ENCODE data around the gene XRN2.

Gene XRN2

DNA sequence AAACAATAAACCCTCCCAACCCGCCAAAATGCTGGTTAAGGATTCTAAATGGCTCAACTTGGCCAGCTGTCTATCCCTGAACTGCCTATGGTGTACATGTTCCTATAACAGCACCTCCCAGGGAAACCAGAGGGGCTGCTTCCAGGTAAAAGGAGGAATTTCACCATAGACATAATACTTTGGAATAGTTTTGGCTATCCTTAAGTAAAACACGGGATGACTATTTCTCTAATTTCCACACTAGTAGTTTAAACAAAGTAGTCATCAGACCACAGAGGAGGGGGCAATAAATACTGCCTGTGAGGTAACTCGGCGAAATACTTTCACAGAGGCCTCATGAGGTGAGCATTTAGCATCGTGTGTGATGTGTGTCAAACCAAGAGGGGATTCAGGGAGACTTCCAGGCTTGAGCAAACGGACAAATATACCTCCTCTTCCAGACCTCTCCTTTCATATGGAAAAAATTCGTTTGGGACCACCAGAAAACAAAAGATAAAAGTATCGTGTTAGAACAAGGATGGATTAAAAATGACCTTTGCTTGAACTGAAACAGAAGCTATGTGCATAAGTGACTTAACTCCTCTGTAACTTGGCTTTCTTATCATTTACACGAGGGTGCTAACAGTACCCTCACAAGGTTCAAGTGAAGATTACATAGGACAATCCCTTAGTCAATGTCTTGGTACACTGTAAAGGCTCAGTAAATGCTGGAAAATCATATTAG, 1.0 kb upstream of the XRN2 start:
- DNase-seq (ENCODE audit: low read depth in 2 of 2): no peak

DNA sequence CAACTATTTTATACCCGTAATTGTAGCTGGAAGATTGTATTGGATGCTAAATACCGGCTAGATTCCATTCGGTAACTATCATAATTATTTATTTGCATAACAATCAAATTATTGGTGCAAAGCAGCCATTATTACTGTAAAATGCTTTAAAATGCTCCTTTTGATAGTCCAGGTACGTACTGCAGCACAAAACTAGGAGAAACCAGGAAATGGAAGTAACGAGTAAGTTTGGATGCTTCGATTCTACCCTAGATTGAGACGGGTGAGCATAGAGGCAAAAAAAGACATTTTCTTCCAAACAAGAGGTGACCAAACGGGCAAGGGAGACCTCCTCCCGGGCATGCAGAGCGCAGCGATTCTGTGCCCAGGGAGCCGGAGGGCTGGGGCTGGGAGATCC, 469 bp upstream of the XRN2 start:
- no peak for DNase-seq (ENCODE audit: low read depth in 2 of 2)

DNA sequence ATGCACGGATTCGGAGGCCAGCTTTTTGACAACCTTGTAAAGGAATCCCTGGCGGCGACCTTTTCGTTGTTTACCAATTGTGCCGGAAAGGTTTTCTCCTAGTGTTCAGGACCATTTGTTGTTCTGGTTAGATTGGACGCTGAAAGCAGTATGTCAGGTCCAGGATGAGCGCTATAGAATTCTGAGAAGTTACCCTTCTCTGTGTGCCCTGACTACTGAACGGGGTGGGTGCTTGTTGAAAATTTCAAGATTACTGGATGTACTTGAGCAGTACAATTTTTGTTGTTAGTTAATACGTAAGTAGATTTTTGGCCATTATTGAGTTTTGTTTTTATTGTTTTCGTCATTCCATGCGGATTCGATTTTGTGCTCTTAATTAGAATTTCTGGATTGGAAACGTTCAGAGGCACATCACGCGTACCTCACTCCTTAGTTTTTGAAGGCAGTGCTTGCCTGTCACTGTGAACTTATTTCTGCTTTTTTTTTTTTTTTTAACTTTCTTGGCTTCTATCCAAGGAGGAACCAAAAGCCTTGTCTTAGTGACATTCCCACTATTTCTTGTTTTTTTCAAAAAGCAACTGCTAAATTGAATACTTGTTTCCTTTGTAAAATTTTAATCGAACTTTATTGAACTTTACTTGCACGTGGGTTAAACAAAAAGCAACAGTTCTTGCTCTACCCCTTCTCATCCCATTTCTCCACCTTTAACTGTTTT, 898 bp downstream of the XRN2 start:
- no peak for DNase-seq (ENCODE audit: low read depth in 2 of 2)

DNA sequence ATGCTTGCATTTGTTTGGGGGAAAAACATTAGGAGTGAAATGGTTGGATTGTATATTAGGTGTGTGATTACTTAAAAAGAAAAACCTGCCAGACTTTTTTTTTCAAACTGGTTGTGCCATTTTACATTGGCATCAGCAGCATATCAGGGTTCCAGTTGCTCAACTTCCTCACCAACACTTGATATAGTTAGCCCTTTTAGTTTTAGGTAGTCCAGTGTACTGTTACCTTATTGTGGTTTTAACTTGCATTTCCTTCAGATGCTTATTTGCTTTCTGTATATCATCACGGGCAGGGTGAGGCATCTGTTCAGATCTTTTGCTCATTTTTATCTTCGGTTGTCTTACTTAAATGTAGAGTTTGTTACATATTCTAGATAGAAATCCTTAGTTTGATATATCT, 5.2 kb downstream of the XRN2 start:
- no peak for DNase-seq (ENCODE audit: low read depth in 2 of 2)

- no peak for DNase-seq (ENCODE audit: low read depth in 2 of 2)
Measured at GRCh38 chr20:21309678-21310467, 6.7 kb downstream of the XRN2 start.

DNA sequence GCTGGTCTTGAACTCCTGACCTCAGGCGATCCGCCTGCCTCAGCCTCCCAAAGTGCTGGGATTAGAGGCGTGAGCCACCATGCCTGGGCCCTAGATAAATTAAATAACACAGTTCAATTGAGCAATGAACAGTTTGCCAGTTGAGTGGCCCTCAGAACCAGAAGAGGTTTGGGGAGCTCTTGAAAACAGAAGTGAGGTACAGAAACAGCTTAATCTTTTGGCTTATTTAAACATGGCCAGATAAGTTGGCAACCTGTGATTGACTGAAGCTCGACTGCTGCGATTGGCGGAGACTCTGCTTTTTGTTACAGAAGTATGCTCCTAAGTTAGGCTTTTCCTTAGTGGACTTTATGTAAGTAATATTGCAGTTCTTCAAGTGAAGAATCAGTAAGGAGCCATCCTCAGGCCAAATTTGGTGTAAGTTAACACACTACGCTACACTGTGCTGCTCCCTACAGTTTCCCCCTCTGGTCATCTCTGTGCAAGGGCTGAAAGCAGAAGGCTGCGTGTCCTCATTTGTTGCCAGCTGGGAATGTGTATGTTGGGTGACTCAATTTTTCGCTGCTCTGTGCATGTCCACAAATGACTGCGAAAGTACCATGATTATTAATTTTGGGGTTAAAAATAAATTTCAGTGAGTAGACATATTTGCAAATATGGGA, 9.8 kb downstream of the XRN2 start:
- no peak for DNase-seq (ENCODE audit: low read depth in 2 of 2)

DNA sequence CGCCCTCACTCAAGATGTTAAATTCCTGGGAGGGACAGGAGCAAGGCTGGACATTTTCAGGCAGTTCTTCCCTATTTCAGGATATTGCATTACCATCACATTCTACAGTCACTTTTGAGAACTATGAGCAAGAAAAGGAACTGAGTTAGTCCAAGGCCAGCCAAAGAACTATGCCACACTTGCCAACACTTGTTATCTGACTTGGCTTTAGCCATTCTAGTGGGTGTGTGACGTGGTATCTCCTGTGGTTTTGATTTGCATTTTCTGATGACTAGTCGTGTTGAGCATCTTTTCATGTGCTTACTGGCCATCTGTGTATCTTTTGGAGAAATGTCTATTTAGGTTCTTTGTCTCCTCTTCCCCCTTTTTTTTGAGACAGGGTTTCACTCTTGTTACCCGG, 12.0 kb downstream of the XRN2 start:
- DNase-seq (ENCODE audit: low read depth in 2 of 2): peak in 1 of 2 donors; percentile 24

GRCh38 chr20:21322083-21322710, 19.1 kb downstream of the XRN2 start:
- DNase-seq (ENCODE audit: low read depth in 2 of 2): no peak

- DNase-seq (ENCODE audit: low read depth in 2 of 2): no peak
Measured at GRCh38 chr20:21322921-21323331, 19.8 kb downstream of the XRN2 start.

DNA sequence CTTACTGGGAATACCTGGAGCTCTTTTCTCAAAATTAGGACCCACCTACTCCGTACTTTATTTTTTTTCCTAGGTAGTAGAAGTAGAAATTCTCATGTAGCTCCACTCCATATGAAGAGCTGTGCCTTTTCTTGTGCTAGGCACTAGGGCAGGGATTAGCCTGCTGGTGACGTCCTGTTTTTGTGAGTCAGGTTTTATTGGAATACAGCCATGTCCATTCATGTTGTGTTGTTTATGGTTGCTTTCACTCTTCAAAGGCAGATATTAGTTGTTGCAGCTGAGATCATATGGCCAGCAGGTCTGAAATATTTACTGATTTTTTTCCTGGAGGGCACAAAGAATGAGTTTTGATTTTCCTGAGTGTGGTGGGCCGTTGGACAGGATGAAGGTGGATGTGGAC, 20.5 kb downstream of the XRN2 start:
- no peak for DNase-seq (ENCODE audit: low read depth in 2 of 2)

DNA sequence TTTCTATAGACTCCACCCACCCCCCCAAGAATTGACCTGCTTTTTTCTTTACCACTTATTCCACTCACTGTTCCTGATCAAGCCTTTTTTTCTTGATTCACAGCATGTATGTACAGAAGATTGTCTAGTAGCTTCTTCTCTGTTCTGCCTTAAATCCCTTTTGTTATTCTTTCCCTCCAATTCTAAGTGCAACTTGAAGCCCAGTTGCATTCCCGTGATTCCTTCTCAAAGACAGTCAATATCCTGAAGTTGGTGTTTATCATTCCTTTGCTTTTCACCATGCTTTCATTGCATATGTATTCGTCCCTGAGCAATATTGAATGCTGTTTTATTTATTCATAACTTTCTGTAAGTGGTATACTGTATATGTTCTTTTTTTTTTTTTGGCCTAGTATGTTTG, 21.0 kb downstream of the XRN2 start:
- no peak for DNase-seq (ENCODE audit: low read depth in 2 of 2)

DNA sequence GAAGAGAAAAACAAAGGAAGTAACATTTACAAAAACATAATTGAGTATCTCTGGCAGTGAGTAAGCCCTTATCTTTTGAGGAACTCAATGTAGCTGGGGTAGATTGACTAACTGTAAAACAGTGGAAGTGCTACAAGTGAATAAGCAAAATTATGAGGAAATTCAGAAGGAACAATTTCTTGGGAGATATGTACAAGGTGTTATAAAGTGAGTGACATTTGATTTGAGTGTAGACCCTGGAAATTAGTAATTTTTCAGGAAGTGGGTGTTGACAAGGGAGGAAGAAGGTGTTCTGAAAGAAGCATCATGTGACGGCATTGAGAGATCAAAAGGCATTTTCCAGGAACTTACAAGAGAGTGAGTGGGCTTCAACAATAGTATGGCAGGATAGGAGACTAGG, 22.2 kb downstream of the XRN2 start:
- DNase-seq (ENCODE audit: low read depth in 2 of 2): no peak

DNA sequence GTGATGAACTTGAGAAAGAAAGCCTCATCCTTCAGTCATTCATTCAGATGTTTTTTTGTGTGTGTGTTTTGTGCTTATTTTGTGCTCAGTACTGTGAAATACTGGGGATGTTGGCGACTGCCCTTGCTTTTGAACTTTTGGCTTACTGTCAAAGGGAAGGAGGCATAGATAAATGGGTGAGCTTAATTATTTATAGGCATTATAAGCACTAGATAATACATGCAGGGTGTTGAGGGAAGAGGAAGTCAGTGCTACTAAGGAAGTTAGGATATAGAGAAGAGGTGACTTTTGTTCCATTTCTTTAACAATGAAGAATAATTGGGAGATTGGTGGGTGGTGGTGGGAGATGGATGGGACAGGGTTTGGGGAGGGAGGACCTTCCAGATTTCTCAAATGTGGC, 23.6 kb downstream of the XRN2 start:
- DNase-seq (ENCODE audit: low read depth in 2 of 2): no peak

GRCh38 chr20:21336455-21337151, 33.5 kb downstream of the XRN2 start:
- DNase-seq (ENCODE audit: low read depth in 2 of 2): no peak

DNA sequence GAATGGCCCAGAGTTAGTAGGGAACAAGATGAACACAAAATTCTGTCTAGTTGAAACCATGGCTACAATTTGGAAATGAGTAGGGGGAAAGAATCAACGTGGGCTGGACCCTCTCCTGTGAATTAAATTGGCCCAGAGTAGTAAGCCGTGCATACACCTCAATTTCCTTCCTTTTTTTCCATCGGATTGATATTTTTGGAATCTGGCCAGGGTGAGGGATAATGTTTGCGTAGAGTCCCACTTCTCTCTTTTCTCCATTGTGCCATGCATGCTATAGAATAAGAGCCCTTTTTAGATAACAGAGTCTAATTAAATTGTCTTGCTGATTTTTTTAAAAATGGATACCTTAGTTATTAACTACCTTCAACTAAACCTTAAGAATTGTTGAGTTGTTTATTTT, 35.2 kb downstream of the XRN2 start:
- DNase-seq (ENCODE audit: low read depth in 2 of 2): no peak

GRCh38 chr20:21339499-21339898, 36.4 kb downstream of the XRN2 start:
- DNase-seq (ENCODE audit: low read depth in 2 of 2): no peak

- DNase-seq (ENCODE audit: low read depth in 2 of 2): no peak
Measured at GRCh38 chr20:21340991-21341697, 38.0 kb downstream of the XRN2 start.

DNA sequence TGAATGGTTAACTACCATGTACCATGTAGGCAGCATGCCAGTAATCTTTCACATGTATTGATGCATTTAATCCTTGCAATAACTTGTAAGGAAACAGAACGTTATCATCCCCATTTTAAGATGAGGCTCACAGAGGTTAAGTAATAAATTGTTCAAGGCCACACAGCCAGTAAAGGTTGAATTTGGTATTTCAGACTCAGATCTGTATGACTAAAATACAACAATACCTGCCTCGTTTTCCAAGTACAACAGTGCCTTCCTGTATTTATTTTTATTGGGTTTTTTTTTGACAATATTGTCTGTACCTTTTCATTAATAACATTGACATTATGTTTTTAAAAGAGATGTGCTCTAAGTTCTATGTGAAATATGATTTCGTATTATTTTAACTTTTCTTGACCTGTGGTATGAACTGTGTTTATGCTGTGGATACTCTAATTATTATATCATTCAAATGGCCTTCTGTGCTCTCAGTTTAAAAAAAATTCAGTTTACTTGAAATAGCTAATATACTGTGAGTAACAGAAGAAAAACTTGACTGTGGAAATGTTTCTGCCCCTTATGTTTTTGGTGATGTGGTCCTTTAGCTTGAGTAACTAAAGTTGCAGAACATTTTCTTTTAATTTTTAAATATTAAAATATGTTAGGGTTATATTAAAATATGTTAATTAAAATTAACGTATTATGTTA, 39.7 kb downstream of the XRN2 start:
- DNase-seq (ENCODE audit: low read depth in 2 of 2): no peak

DNA sequence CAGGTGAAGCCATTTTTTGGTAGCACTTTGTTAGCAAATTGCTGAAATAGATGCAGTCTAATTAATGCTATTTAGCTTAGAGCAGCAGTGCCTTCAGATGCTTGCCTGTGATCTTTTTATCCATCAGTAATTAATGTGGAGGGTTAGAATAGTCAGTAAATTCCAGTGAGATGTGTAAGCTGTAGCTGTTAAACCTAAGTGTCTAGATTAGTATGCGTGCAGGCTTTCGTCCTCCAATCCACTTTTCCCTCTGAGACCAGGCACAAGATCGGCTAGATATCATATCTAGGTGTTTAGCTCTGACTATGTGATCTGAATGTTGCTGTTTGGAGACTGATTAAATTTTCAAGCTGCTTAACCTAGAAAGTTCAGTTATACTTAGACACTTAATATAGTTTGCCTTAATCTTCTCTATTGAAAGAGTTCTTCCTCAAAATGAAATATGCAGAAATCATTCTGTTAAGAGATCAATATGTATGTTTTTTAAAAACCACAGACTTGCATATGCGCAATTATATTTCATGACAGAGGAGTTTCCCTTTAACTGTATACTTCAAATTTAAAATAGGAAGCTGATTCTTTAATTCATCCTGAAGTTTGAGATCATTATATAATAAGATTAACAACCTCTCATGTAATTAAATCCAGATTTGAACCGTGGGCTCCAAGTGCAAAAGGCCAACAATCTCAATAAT, 41.2 kb downstream of the XRN2 start:
- DNase-seq (ENCODE audit: low read depth in 2 of 2): no peak

All from stimulated activated CD8-positive, alpha-beta memory T cell treated with anti-CD3 and anti-CD28 coated beads, Interleukin-15, amount 100 ng/mL, for 48 hours (primary cell).